H9 (cell line): ENCODE measurements around the gene IQCB1. TPM values are rescaled to one million over a fixed set of nuclear protein-coding genes. Genes with fewer than 3 reads are reported as not detected.
A peak's percentile ranks its signal among the peaks of the same experiment; 100 is the strongest.

ENCODE experiments used
- DNase-seq: peaks from one replicate; pipeline ENCODE4 v3.0.0-alpha.2; 2017
- H2AFZ ChIP-seq: one replicate; pipeline ENCODE4 v1.6.1; 2013; ENCODE audit warnings: mild to moderate bottlenecking, low read length, control low read depth, moderate library complexity
- H2AK5ac ChIP-seq: 2 replicates; pipeline ENCODE4 v1.6.1; 2013; ENCODE audit warnings: low read length, control low read depth, mixed read lengths; ENCODE audit not compliant: insufficient read length
- H2BK120ac ChIP-seq: one replicate; pipeline ENCODE4 v1.6.1; 2013; ENCODE audit warnings: low read depth, mild to moderate bottlenecking, low read length, control low read depth, inconsistent platforms; ENCODE audit not compliant: poor library complexity, severe bottlenecking
- H2BK12ac ChIP-seq: 2 replicates; pipeline ENCODE4 v1.6.1; 2013; ENCODE audit warnings: low read length, control low read depth, mixed read lengths, low read depth; ENCODE audit not compliant: insufficient read length
- H2BK15ac ChIP-seq: 2 replicates; pipeline ENCODE4 v1.6.1; 2013; ENCODE audit warnings: low read depth, low read length, control low read depth
- H2BK20ac ChIP-seq: one replicate; pipeline ENCODE4 v1.6.1; 2013; ENCODE audit warnings: low read depth, mild to moderate bottlenecking, low read length, control low read depth, inconsistent platforms; ENCODE audit not compliant: poor library complexity, severe bottlenecking
- H2BK5ac ChIP-seq: 2 replicates; pipeline ENCODE4 v1.6.1; 2013; ENCODE audit warnings: low read length, control low read depth, mixed read lengths; ENCODE audit not compliant: insufficient read length
- H3K14ac ChIP-seq: 2 replicates; pipeline ENCODE4 v1.6.1; 2013; ENCODE audit warnings: low read length, control low read depth; ENCODE audit not compliant: insufficient read depth
- H3K18ac ChIP-seq: 2 replicates; pipeline ENCODE4 v1.6.1; 2013; ENCODE audit warnings: low read depth, mild to moderate bottlenecking, mixed read lengths, low read length, control low read depth; ENCODE audit not compliant: insufficient read length
- H3K23ac ChIP-seq: 2 replicates; pipeline ENCODE4 v1.6.1; 2013; ENCODE audit warnings: low read length, control low read depth, mixed read lengths, low read depth; ENCODE audit not compliant: insufficient read length
- H3K23me2 ChIP-seq: 2 replicates; pipeline ENCODE4 v1.6.1; 2013; ENCODE audit warnings: low read depth, mild to moderate bottlenecking, mixed read lengths, low read length, control low read depth; ENCODE audit not compliant: insufficient read length, poor library complexity, severe bottlenecking
- H3K27ac ChIP-seq: 2 replicates; pipeline ENCODE4 v1.5.1; 2013; ENCODE audit warnings: low read length, control low read depth, mixed read lengths, low read depth; ENCODE audit not compliant: insufficient read length
- H3K27me3 ChIP-seq: 2 replicates; pipeline ENCODE4 v1.6.1; 2013; ENCODE audit warnings: low read length, control low read depth, inconsistent platforms; ENCODE audit not compliant: insufficient read depth
- H3K4ac ChIP-seq: 2 replicates; pipeline ENCODE4 v1.6.1; 2013; ENCODE audit warnings: low read depth, mild to moderate bottlenecking, control low read depth, inconsistent platforms, low read length, moderate library complexity
- H3K4me1 ChIP-seq: 2 replicates; pipeline ENCODE4 v1.6.1; 2013; ENCODE audit warnings: low read length, control low read depth, inconsistent platforms; ENCODE audit not compliant: insufficient read depth
- H3K4me2 ChIP-seq: 2 replicates; pipeline ENCODE4 v1.6.1; 2013; ENCODE audit warnings: low read length, control low read depth, mixed read lengths; ENCODE audit not compliant: insufficient read length, insufficient read depth
- H3K56ac ChIP-seq: 2 replicates; pipeline ENCODE4 v1.6.1; 2013; ENCODE audit warnings: low read depth, mild to moderate bottlenecking, mixed read lengths, low read length, control low read depth; ENCODE audit not compliant: insufficient read length
- H3K79me1 ChIP-seq: 2 replicates; pipeline ENCODE4 v1.6.1; 2013; ENCODE audit warnings: low read depth, mild to moderate bottlenecking, moderate library complexity, low read length, control low read depth, inconsistent platforms; ENCODE audit not compliant: insufficient read depth, poor library complexity, severe bottlenecking
- H3K79me2 ChIP-seq: 2 replicates; pipeline ENCODE4 v1.6.1; 2013; ENCODE audit warnings: low read length, control low read depth, inconsistent platforms; ENCODE audit not compliant: insufficient read depth
- H3K9ac ChIP-seq: 2 replicates; pipeline ENCODE4 v1.6.1; 2013; ENCODE audit warnings: low read length, control low read depth, mixed read lengths; ENCODE audit not compliant: insufficient read length; ENCODE audit errors: extremely low read depth
- H3K9me3 ChIP-seq: one replicate; pipeline ENCODE4 v1.6.1; 2013; ENCODE audit warnings: low read depth, low read length, inconsistent platforms; ENCODE audit not compliant: control insufficient read depth
- H3T11ph ChIP-seq: one replicate; pipeline ENCODE4 v1.6.1; 2013; ENCODE audit warnings: mild to moderate bottlenecking, low read length, control low read depth, inconsistent platforms
- H4K20me1 ChIP-seq: one replicate; pipeline ENCODE4 v1.6.1; 2013; ENCODE audit not compliant: control insufficient read depth, insufficient read length, insufficient read depth
- H4K5ac ChIP-seq: 2 replicates; pipeline ENCODE4 v1.6.1; 2013; ENCODE audit warnings: low read depth, mild to moderate bottlenecking, mixed read lengths, low read length, control low read depth; ENCODE audit not compliant: insufficient read length
- H4K8ac ChIP-seq: replicated peaks from 2 replicates; pipeline ENCODE4 v1.6.1; 2013; ENCODE audit warnings: low read length, control low read depth, mixed read lengths, low read depth; ENCODE audit not compliant: insufficient read length
- H4K91ac ChIP-seq: 2 replicates; pipeline ENCODE4 v1.6.1; 2013; ENCODE audit warnings: low read depth, mild to moderate bottlenecking, moderate library complexity, mixed read lengths, low read length, control low read depth; ENCODE audit not compliant: insufficient read length
- H3K27ac Mint-ChIP-seq, 3 experiments: 2 replicates in 2 of 3; 3 replicates in 1 of 3; pipeline ENCODE4 v1.8.0; 2020 to 2021; ENCODE audit warnings: mixed read lengths in 3 of 3, mild to moderate bottlenecking in 1 of 3, moderate library complexity in 1 of 3
- H3K27me3 Mint-ChIP-seq: 2 replicates; pipeline ENCODE4 v1.8.0; 2021; ENCODE audit warnings: low read depth, mild to moderate bottlenecking, moderate library complexity, mixed read lengths
- H3K36me3 Mint-ChIP-seq, 3 experiments: 2 replicates in 2 of 3; 3 replicates in 1 of 3; pipeline ENCODE4 v1.8.0; 2020 to 2021; ENCODE audit warnings: low read depth in 3 of 3, mixed read lengths in 3 of 3; ENCODE audit not compliant: insufficient read depth in 1 of 3
- H3K4me1 Mint-ChIP-seq, 2 experiments: 2 replicates each; pipeline ENCODE4 v1.8.0; 2020; ENCODE audit warnings: mixed read lengths in 2 of 2
- H3K4me3 Mint-ChIP-seq, 2 experiments: 2 replicates in 1 of 2; 3 replicates in 1 of 2; pipeline ENCODE4 v1.8.0; 2020 to 2021; ENCODE audit warnings: mild to moderate bottlenecking in 2 of 2, mixed read lengths in 2 of 2, moderate library complexity in 1 of 2
- H3K9me3 Mint-ChIP-seq, 2 experiments: 2 replicates in 1 of 2; 3 replicates in 1 of 2; pipeline ENCODE4 v1.8.0; 2020; ENCODE audit warnings: mild to moderate bottlenecking in 2 of 2, mixed read lengths in 2 of 2, moderate library complexity in 1 of 2
- CTCF ChIP-seq: fragments of 200-600 bp; sonication (generic); conservative IDR thresholded peaks from 3 replicates; pipeline ENCODE4 v1.8.0; 2021; ENCODE audit warnings: antibody characterized with exemption, mild to moderate bottlenecking
- WGBS: extraction: QIAGEN DNeasy Blood & Tissue Kit; methylation state at CpG from one replicate; pipeline ENCODE4 v1.1.7; 2013; ENCODE audit warnings: missing lambda C conversion rate, low lambda C conversion rate, mixed read lengths; ENCODE audit not compliant: insufficient read length; ENCODE audit errors: extremely low coverage; 5-methylcytosine and 5-hydroxymethylcytosine counted together
- total RNA-seq: library from RNA; stranded (reverse); gene quantifications from 2 replicates; pipeline ENCODE4 v1.2.1, GENCODE V29; 2021

Gene IQCB1
- total RNA-seq, 1 experiment from 2014 or later: 35.8 TPM

GRCh38 chr3:121749276-121750086, 85.4 kb downstream of the IQCB1 start, which contains the start of gene GOLGB1:
Gene GOLGB1, minus strand, starts transcription at chr3:121749741. Its CDS starts 18,770 bp downstream, at chr3:121730971.
- Histone ChIP-seq H3K27ac (peak within 1 kb of the TSS; percentile 28), H2BK5ac (no peak within 1 kb of the TSS), H3K4me1 (no peaks in the 10 kb centered on the region), H3K9ac (peak within 1 kb of the TSS; percentile 87), H3K79me2 (peaks cover 2% of the 10 kb centered on the region; the same call in 1 of the 2 replicates), H3K14ac (peak within 1 kb of the TSS; percentile 99), H2AK5ac (no peak within 1 kb of the TSS), H2BK20ac (no peak within 1 kb of the TSS), H2BK120ac (no peak within 1 kb of the TSS), H3K79me1 (no peaks in the 10 kb centered on the region), H3K23ac (no peak within 1 kb of the TSS), H2BK12ac (no peak within 1 kb of the TSS), H3K56ac (no peak within 1 kb of the TSS), H2AFZ (no peak within 1 kb of the TSS), H3K27me3 (no peaks in the 10 kb centered on the region), H3K4me2 (peak within 1 kb of the TSS; percentile 94), H3K18ac (peak within 1 kb of the TSS; percentile 99), H2BK15ac (no peak within 1 kb of the TSS), H4K5ac (no peak within 1 kb of the TSS), H3K23me2 (peaks cover 10% of the 10 kb centered on the region), H3K9me3 (no peaks in the 10 kb centered on the region), H3K4ac (no peak within 1 kb of the TSS; the same call in 1 of the 2 replicates), H4K20me1 (no peaks in the 10 kb centered on the region), H4K91ac (no peak within 1 kb of the TSS), H3T11ph (no peak within 1 kb of the TSS), H4K8ac (no peak within 1 kb of the TSS)
- no peaks in the 10 kb centered on the region for H3K9me3 Mint-ChIP-seq
- no CpG with 5 or more reads among the region's 51 CpGs for WGBS
- no peak within 1 kb of the TSS; a peak in 1 of 7 replicates for H3K27ac Mint-ChIP-seq
- peaks cover 3 to 7% of the 10 kb centered on the region in 2 experiments; a peak in 3 of 4 replicates for H3K4me1 Mint-ChIP-seq
- peak; percentile 98 for DNase-seq
- H3K36me3 Mint-ChIP-seq: no peaks in the 10 kb centered on the region
- TF ChIP-seq CTCF: no peak
- H3K27me3 Mint-ChIP-seq: no peaks in the 10 kb centered on the region; the same call in none of the 2 replicates
- H3K4me3 Mint-ChIP-seq: no peak within 1 kb of the TSS
